Measurements from ENCODE around the gene ZSCAN30.

DNA sequence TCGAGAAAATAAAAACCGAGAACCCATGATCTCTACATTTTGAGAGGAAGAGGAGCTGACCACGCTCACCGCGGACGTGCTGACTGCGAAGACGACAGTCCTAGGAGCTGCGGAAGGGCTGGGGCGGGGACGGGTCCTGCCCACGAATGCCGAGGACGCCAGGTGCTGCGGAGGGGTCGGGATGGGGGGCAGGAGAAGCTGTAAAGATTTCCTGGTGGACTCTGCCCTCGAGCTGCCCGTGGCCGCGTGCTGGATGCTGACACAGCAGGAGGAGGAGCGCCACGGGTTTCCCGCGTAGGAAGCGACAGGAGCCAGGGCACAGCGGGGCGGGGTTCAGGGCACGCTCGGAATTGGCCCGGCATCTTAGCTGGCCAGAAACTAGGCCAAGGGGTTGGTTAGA is 22.2 kb downstream of the ZSCAN30 start:
- no peak for TF ChIP-seq HDGF (IDR thresholded peaks at IDR 0.05)
- no peak for TF ChIP-seq TAF1 (IDR thresholded peaks at IDR 0.05; ENCODE audit: control insufficient read depth, extremely low read depth, insufficient read depth, low read length, severe bottlenecking)
- TF ChIP-seq NRF1 (conservative IDR thresholded peaks at IDR 0.05 in 1 of 2, IDR thresholded peaks at IDR 0.05 in 1 of 2): no peak
- no peak for TF ChIP-seq IRF2 (CRISPR knock-in tag; IDR thresholded peaks at IDR 0.05)
- TF ChIP-seq SRF (CRISPR knock-in tag; IDR thresholded peaks at IDR 0.05): no peak
- no peak for TF ChIP-seq SMAD1 (IDR thresholded peaks at IDR 0.05; ENCODE audit: low read depth, low read length, partially characterized antibody)

Measured in K562 (cell line).